Keratinocyte (primary cell): ENCODE measurements around the gene SERPINH1. TPM values are rescaled to one million over a fixed set of nuclear protein-coding genes. Genes with fewer than 3 reads are reported as not detected.
"Not testable (repeated sequence)": the region's sequence is repeated elsewhere in the genome, so short reads cannot be mapped to it uniquely, and the experiment has no call there.

ENCODE experiments used
- DNase-seq: peaks from one replicate; pipeline ENCODE4 v3.0.0-alpha.2; 2011; ENCODE audit warnings: low read depth, missing footprints, low spot score
- FAIRE-seq: peaks from 2 replicates; lab custom pipeline; 2011; peaks lifted over from hg19 to GRCh38; lab: Jason Lieb, UNC
- H2AFZ ChIP-seq: 2 replicates; pipeline ENCODE4 v1.6.0; 2012; ENCODE audit warnings: low read length, control low read depth, inconsistent platforms; ENCODE audit not compliant: control insufficient read depth
- H3K27ac ChIP-seq: 2 replicates; pipeline ENCODE4 v1.5.1; 2011; ENCODE audit warnings: low read length; ENCODE audit not compliant: control insufficient read depth, insufficient read depth
- H3K27me3 ChIP-seq: 3 replicates; pipeline ENCODE4 v1.6.0; 2011; ENCODE audit warnings: low read length; ENCODE audit not compliant: control insufficient read depth, insufficient read depth; ENCODE audit errors: extremely low read depth
- H3K36me3 ChIP-seq, 2 experiments: 2 replicates in 1 of 2; 3 replicates in 1 of 2; pipeline ENCODE4 v1.5.1; 2011; ENCODE audit warnings: low read length in 2 of 2, mild to moderate bottlenecking in 1 of 2; ENCODE audit not compliant: control insufficient read depth in 2 of 2, insufficient read depth in 2 of 2; ENCODE audit errors: extremely low read depth in 1 of 2
- H3K4me1 ChIP-seq: 3 replicates; pipeline ENCODE4 v1.5.1; 2011; ENCODE audit warnings: low read length; ENCODE audit not compliant: control insufficient read depth, insufficient read depth; ENCODE audit errors: extremely low read depth
- H3K4me2 ChIP-seq: 3 replicates; pipeline ENCODE4 v1.6.0; 2011; ENCODE audit warnings: low read depth, low read length; ENCODE audit not compliant: control insufficient read depth, insufficient read depth; ENCODE audit errors: extremely low read depth
- H3K4me3 ChIP-seq, 3 experiments: fragments of 200-600 bp in 1 of 3; sonication (generic) in 1 of 3; 2 replicates in 2 of 3; 3 replicates in 1 of 3; pipeline ENCODE4 v1.5.1; 2011 to 2016; ENCODE audit warnings: low read length in 3 of 3, mild to moderate bottlenecking in 3 of 3, control low read depth in 2 of 3, inconsistent platforms in 1 of 3, low read depth in 1 of 3, mixed read lengths in 1 of 3, mixed run types in 1 of 3, moderate library complexity in 1 of 3; ENCODE audit not compliant: control insufficient read depth in 2 of 3, insufficient read depth in 2 of 3; ENCODE audit errors: extremely low read depth in 1 of 3
- H3K79me2 ChIP-seq: 2 replicates; pipeline ENCODE4 v1.6.0; 2012; ENCODE audit warnings: low read length; ENCODE audit not compliant: control insufficient read depth, insufficient read depth
- H3K9ac ChIP-seq: 3 replicates; pipeline ENCODE4 v1.6.0; 2011; ENCODE audit warnings: low read length; ENCODE audit not compliant: control insufficient read depth, insufficient read depth; ENCODE audit errors: extremely low read depth
- H3K9me1 ChIP-seq: 3 replicates; pipeline ENCODE4 v1.6.0; 2011; ENCODE audit warnings: low read length; ENCODE audit not compliant: control insufficient read depth, insufficient read depth; ENCODE audit errors: extremely low read depth
- H3K9me3 ChIP-seq: 2 replicates; pipeline ENCODE4 v1.5.1; 2012; ENCODE audit warnings: low read depth, low read length; ENCODE audit not compliant: control insufficient read depth
- H4K20me1 ChIP-seq: 3 replicates; pipeline ENCODE4 v1.6.0; 2011; ENCODE audit warnings: low read length; ENCODE audit not compliant: control insufficient read depth, insufficient read depth; ENCODE audit errors: extremely low read depth
- EZH2 ChIP-seq: IDR thresholded peaks from one replicate; pipeline ENCODE4 v1.6.1; 2012; ENCODE audit warnings: inconsistent platforms, mild to moderate bottlenecking, low read length, moderate library complexity
- dilution Hi-C: fragments of 300-500 bp; cut with MboI; formaldehyde crosslinking; loops from one replicate; pipeline ENCODE4 v1.7.0; 2020; ENCODE audit warnings: low sequenced_read_pairs; ENCODE audit not compliant: extremely low pct_ligation_motif_present
- polyA plus RNA-seq, 5 experiments: library from polyadenylated mRNA; depleted of rRNA in 3 of 5; stranded (reverse) in 3 of 5; stranded (forward) in 1 of 5; unstranded in 1 of 5; fragments of >200 nt; gene quantifications; 1 replicate in 1 of 5; 2 replicates in 3 of 5; 3 replicates in 1 of 5; pipeline versions ENCODE4 v1.2.1 to v1.2.3, GENCODE V29; 2011 to 2012; ENCODE audit warnings: missing spikeins in 2 of 5, low read depth in 1 of 5, low replicate concordance in 1 of 5
- TF ChIP-seq, protein P1 (sequence below), 3 experiments: IDR thresholded peaks in 1 of 3; conservative IDR thresholded peaks in 1 of 3; optimal IDR thresholded peaks in 1 of 3; 2 replicates in 2 of 3; 3 replicates in 1 of 3; pipeline versions ENCODE3 to v1.5.1; 2011; ENCODE audit warnings: low read length in 3 of 3, mild to moderate bottlenecking in 3 of 3, moderate library complexity in 2 of 3, control low read depth in 1 of 3, inconsistent platforms in 1 of 3; ENCODE audit not compliant: insufficient read depth in 2 of 3; ENCODE audit errors: extremely low read depth in 1 of 3

Gene SERPINH1
- polyA plus RNA-seq, 1 donor (not counting 4 experiments of a cell fraction or from before 2014, with no cell fraction given) = 136 TPM

- Histone ChIP-seq H3K9me3 (no peaks in the 10 kb centered on the region), H3K27ac (peak overlapping the region; percentile 14), H3K27me3 (no peaks in the 10 kb centered on the region), H2AFZ (peak overlapping the region; percentile 72), H3K36me3 (no peaks in the 10 kb centered on the region), H3K4me3 (peak overlapping the region; percentile 35 to 71 (median 39)), H3K79me2 (no peaks in the 10 kb centered on the region), H3K4me1 (peaks cover 8% of the 10 kb centered on the region), H3K9me1 (no peaks in the 10 kb centered on the region), H3K9ac (peak overlapping the region; percentile 65), H3K4me2 (peak overlapping the region; percentile 76), H4K20me1 (no peaks in the 10 kb centered on the region)
- no peak for TF ChIP-seq EZH2
- TF ChIP-seq, protein P1, sequence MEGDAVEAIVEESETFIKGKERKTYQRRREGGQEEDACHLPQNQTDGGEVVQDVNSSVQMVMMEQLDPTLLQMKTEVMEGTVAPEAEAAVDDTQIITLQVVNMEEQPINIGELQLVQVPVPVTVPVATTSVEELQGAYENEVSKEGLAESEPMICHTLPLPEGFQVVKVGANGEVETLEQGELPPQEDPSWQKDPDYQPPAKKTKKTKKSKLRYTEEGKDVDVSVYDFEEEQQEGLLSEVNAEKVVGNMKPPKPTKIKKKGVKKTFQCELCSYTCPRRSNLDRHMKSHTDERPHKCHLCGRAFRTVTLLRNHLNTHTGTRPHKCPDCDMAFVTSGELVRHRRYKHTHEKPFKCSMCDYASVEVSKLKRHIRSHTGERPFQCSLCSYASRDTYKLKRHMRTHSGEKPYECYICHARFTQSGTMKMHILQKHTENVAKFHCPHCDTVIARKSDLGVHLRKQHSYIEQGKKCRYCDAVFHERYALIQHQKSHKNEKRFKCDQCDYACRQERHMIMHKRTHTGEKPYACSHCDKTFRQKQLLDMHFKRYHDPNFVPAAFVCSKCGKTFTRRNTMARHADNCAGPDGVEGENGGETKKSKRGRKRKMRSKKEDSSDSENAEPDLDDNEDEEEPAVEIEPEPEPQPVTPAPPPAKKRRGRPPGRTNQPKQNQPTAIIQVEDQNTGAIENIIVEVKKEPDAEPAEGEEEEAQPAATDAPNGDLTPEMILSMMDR (optimal IDR thresholded peaks at IDR 0.05 in 1 of 3, IDR thresholded peaks at IDR 0.05 in 1 of 3, conservative IDR thresholded peaks at IDR 0.05 in 1 of 3; ENCODE audit: extremely low read depth in 1 of 3, insufficient read depth in 2 of 3, low read length in 3 of 3) = peak; percentile 9 to 42 (median 24)
- FAIRE-seq (no peak), DNase-seq (no peak)
- dilution Hi-C loops = no loop called here
Measured at GRCh38 chr11:75582895-75583717, 21.1 kb downstream of the SERPINH1 start.

- no peaks in the 10 kb centered on the region for H3K27me3 ChIP-seq
- TF ChIP-seq, protein P1 (optimal IDR thresholded peaks at IDR 0.05 in 1 of 3, IDR thresholded peaks at IDR 0.05 in 1 of 3, conservative IDR thresholded peaks at IDR 0.05 in 1 of 3; ENCODE audit: extremely low read depth in 1 of 3, insufficient read depth in 2 of 3, low read length in 3 of 3) = no peak
- no peak for TF ChIP-seq EZH2
- H3K9me3 ChIP-seq = no peaks in the 10 kb centered on the region
- peak overlapping the region; percentile 35 to 71 (median 39) for H3K4me3 ChIP-seq
- no peaks in the 10 kb centered on the region for H4K20me1 ChIP-seq
- H3K27ac ChIP-seq = no peak overlapping the region
- H3K79me2 ChIP-seq = no peaks in the 10 kb centered on the region
- dilution Hi-C loops = no loop called here
- no peak for DNase-seq
- H3K9me1 ChIP-seq = no peaks in the 10 kb centered on the region
- FAIRE-seq = no peak
- no peaks in the 10 kb centered on the region for H3K36me3 ChIP-seq
- peaks cover 8% of the 10 kb centered on the region for H3K4me1 ChIP-seq
- peak overlapping the region; percentile 76 for H3K4me2 ChIP-seq
- peak overlapping the region; percentile 65 for H3K9ac ChIP-seq
- H2AFZ ChIP-seq = peak overlapping the region; percentile 72
Measured at GRCh38 chr11:75583718-75584658, 21.9 kb downstream of the SERPINH1 start.

GRCh38 chr11:75584659-75585292 is 22.7 kb downstream of the SERPINH1 start:
- H2AFZ ChIP-seq, H3K79me2 ChIP-seq, H3K4me3 ChIP-seq, H3K36me3 ChIP-seq, FAIRE-seq, DNase-seq, H3K27me3 ChIP-seq, dilution Hi-C loops, H3K4me1 ChIP-seq, H3K9me1 ChIP-seq, H3K4me2 ChIP-seq, H4K20me1 ChIP-seq, H3K27ac ChIP-seq, H3K9me3 ChIP-seq, H3K9ac ChIP-seq: not testable (repeated sequence)
